AG04450 (cell line): ENCODE data around the gene MACF1. TPM values are rescaled to one million over a fixed set of nuclear protein-coding genes. Genes with fewer than 3 reads are reported as not detected.
"Not testable (repeated sequence)": the region's sequence is repeated elsewhere in the genome, so short reads cannot be mapped to it uniquely, and the experiment has no call there.

Experiments
- CTCF ChIA-PET: fragments of 300-600, 350-600 bp; formaldehyde crosslinking; extraction: SDS; loops from one replicate; lab custom pipeline; 2022; ENCODE audit warnings: antibody characterized with exemption, inconsistent platforms; lab: Charles Lee
- POLR2A ChIA-PET: fragments of 350-600 bp; formaldehyde crosslinking; extraction: SDS; loops from one replicate; lab custom pipeline; 2021; ENCODE audit warnings: antibody characterized with exemption, inconsistent platforms; lab: Yijun Ruan, JAX
- DNase-seq: peaks from one replicate; pipeline ENCODE4 v3.0.0-alpha.2; 2011; ENCODE audit warnings: low read depth, low spot score
- H3K27ac ChIP-seq: one replicate; pipeline ENCODE4 v1.5.1; 2012; ENCODE audit warnings: low read depth, low read length, control low read depth
- H3K27me3 ChIP-seq: one replicate; pipeline ENCODE4 v1.6.0; 2012; ENCODE audit warnings: low read length; ENCODE audit not compliant: control insufficient read depth, insufficient read depth
- H3K4me3 ChIP-seq: 2 replicates; pipeline ENCODE4 v1.5.1; 2011; ENCODE audit warnings: mild to moderate bottlenecking, low read depth, low read length, control low read depth
- H3K9me3 ChIP-seq: 2 replicates; pipeline ENCODE4 v1.5.1; 2012; ENCODE audit warnings: low read length; ENCODE audit not compliant: control insufficient read depth, insufficient read depth
- CTCF ChIP-seq: IDR thresholded peaks from 2 replicates; pipeline ENCODE4 v1.5.1; 2011; ENCODE audit warnings: low read depth, low read length, control low read depth, inconsistent platforms
- polyA plus RNA-seq: library from polyadenylated mRNA; depleted of rRNA; stranded (reverse); fragments of >200 nt; gene quantifications from 2 replicates; pipeline ENCODE4 v1.2.3, GENCODE V29; 2011

The MACF1 gene
- polyA plus RNA-seq, 1 experiment, result 118 TPM

- CTCF ChIA-PET, result interaction anchor here (0.9 to 1.7 kb wide), 3 partner anchors 26 to 374 kb away, joined by 3 read pairs; no protein-coding TSS in a partner anchor
- TF ChIP-seq CTCF, result no peak
- POLR2A ChIA-PET, result no interaction called here
Observed at GRCh38 chr1:39472826-39473225, 268.3 kb downstream of the MACF1 start.

DNA sequence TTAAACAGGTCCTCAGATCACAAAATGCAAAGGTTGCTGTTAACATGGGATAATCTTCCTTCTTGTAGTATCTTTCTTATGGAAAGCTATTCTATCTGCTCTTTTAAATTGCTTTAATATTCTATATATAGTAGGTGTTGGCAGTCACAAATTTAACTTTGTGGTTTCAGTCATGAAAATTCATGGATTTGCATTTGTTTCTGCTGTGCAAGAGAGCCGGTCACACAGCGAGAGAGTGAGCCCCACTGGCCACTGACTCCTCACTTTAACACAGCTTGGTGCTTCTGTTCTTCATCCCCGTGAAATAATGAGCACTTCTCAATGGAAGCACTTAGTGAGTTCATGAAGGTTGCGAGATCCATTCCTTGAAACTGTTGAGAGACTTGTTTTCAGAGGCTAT lies 268.8 kb downstream of the MACF1 start:
- TF ChIP-seq CTCF, result no peak
- no peak overlapping the region for H3K27ac ChIP-seq
- CTCF ChIA-PET, result interaction anchor here (0.9 to 1.0 kb wide), 2 partner anchors 65 to 375 kb away, joined by 3 read pairs; no protein-coding TSS in a partner anchor
- H3K27me3 ChIP-seq, result no peaks in the 10 kb centered on the region
- no peak for DNase-seq
- H3K9me3 ChIP-seq, result no peaks in the 10 kb centered on the region
- no peak overlapping the region for H3K4me3 ChIP-seq
- POLR2A ChIA-PET, result no interaction called here

More at GRCh38 chr1:39472826-39473225, 268.3 kb downstream of the MACF1 start:
- Histone ChIP-seq H3K4me3 (no peak overlapping the region), H3K27me3 (no peaks in the 10 kb centered on the region), H3K9me3 (no peaks in the 10 kb centered on the region), H3K27ac (no peak overlapping the region)
- DNase-seq, result no peak

GRCh38 chr1:39474810-39475209 lies 270.3 kb downstream of the MACF1 start:
- H3K27ac ChIP-seq, result no peak overlapping the region
- no peaks in the 10 kb centered on the region for H3K9me3 ChIP-seq
- no peak overlapping the region for H3K4me3 ChIP-seq
- no peaks in the 10 kb centered on the region for H3K27me3 ChIP-seq
- ChIA-PET POLR2A (no interaction called here), CTCF (interaction anchor here (0.6 to 0.7 kb wide), 2 partner anchors 58 to 68 kb away, joined by 3 to 6 read pairs; no protein-coding TSS in a partner anchor)
- TF ChIP-seq CTCF, result no peak
- DNase-seq, result no peak

GRCh38 chr1:39475551-39475950 lies 271.1 kb downstream of the MACF1 start:
- POLR2A ChIA-PET, H3K27me3 ChIP-seq, H3K9me3 ChIP-seq, H3K27ac ChIP-seq, DNase-seq, H3K4me3 ChIP-seq: not testable (repeated sequence)
- CTCF ChIA-PET, result interaction anchor here (1.0 kb wide), 1 partner anchor 377 kb away, joined by 3 read pairs; no protein-coding TSS in a partner anchor

DNA sequence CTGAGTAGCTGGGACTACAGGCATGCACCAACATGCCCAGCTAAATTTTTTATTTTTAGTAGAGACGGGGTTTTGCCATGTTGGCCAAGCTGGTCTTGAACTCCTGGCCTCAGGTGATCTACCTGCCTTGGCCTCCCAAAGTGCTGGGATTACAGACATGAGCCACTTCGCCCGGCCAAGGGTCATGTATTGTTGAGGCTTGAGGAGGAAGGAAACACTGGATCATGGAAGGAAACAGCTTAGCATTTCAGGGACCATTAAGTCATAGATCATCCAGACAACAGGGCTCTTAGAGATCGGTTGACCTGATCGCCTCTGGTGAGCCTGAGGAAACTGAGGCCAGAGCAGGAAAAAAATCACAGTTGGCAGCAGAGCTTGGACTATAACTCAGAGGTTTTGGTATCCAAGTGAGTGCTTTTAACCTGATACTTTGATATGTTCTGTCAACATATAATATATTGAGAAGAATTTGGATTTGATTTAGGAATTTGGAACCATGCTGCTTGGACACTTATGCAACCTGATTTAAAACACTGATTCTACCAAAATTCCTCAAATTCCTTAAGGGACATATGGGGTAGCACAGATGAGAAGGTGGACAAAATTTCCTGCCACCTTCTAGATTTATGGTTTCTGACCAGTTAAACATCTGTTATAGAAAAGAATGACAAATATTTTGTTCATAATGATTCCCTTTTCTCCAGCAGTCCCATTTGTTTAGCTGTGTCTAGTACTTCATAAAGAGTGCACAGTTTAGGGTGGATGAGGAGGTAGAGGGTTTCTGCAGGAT lies 273.8 kb downstream of the MACF1 start:
- no peak overlapping the region for H3K4me3 ChIP-seq
- ChIA-PET CTCF (interaction anchor here (0.6 kb wide), 1 partner anchor 61 kb away, joined by 3 read pairs; no protein-coding TSS in a partner anchor), POLR2A (no interaction called here)
- H3K9me3 ChIP-seq, result no peaks in the 10 kb centered on the region
- DNase-seq, result no peak
- no peak for TF ChIP-seq CTCF
- no peaks in the 10 kb centered on the region for H3K27me3 ChIP-seq
- H3K27ac ChIP-seq, result no peak overlapping the region
